ENCODE results near the gene RSBN1L.

DNA sequence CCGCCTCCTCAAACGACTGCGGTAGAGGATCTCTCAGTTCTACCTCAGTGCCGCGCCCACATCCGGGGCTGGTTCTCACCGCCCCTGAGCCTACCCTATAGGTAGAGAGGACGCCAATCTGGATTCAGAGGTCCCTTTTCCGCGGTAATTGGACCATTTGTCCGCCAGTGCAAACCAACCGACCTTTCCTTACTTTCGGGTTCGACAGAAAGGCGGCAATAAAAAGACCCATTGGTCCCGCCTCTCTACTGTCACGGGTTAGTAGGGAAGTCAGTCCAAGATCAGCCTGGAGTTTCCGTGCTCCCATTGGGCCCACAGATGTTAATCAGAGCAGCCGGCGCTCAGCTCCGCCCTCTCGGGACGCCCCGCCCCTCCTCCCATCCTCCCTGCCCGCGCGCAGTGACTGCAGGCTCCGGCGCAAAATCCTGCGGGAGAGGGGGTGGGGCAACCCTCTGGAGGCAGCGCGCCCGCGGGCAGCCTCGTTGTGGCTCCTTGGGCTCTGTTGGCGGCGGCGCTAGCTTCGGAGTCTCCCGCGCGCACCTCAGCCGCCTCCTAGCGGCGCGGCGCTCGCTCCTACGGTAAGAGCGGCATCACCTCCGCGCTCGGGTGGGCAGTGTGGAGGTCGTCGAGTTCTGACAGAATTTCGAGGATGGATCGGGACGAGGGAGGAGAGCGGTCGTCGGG lies 102.3 kb downstream of the RSBN1L start, which contains the start of the genes PHTF2 and TMEM60:
- TF ChIP-seq, protein P1, sequence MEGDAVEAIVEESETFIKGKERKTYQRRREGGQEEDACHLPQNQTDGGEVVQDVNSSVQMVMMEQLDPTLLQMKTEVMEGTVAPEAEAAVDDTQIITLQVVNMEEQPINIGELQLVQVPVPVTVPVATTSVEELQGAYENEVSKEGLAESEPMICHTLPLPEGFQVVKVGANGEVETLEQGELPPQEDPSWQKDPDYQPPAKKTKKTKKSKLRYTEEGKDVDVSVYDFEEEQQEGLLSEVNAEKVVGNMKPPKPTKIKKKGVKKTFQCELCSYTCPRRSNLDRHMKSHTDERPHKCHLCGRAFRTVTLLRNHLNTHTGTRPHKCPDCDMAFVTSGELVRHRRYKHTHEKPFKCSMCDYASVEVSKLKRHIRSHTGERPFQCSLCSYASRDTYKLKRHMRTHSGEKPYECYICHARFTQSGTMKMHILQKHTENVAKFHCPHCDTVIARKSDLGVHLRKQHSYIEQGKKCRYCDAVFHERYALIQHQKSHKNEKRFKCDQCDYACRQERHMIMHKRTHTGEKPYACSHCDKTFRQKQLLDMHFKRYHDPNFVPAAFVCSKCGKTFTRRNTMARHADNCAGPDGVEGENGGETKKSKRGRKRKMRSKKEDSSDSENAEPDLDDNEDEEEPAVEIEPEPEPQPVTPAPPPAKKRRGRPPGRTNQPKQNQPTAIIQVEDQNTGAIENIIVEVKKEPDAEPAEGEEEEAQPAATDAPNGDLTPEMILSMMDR (conservative IDR thresholded peaks at IDR 0.05; ENCODE audit: low read depth, low read length): peak; percentile 69
- no peak for TF ChIP-seq EZH2 (IDR thresholded peaks at IDR 0.05; ENCODE audit: borderline replicate concordance, low read depth, low read length, poor library complexity, severe bottlenecking)
